Right lobe of liver (tissue), 4 donors: ENCODE results near the gene MGRN1.

Experiments
- CTCF ChIP-seq, 4 donors: fragments of 200-600 bp in 3 of 4; fragments of 450-650 bp in 1 of 4; IDR thresholded peaks; one replicate each; pipeline versions ENCODE4 v1.5.1 to v1.8.0; 2016 to 2022; ENCODE audit warnings: antibody characterized with exemption in 4 of 4, mild to moderate bottlenecking in 2 of 4
- POLR2A ChIP-seq: fragments of 450-650 bp; IDR thresholded peaks from one replicate; pipeline ENCODE4 v1.6.1; 2017; ENCODE audit warnings: antibody characterized with exemption, mild to moderate bottlenecking
- donor health status: DM: no; HTN: no; CAD: no.
- donor health status: DM: no; HTN: no; CAD: no.
- donor health status: DM: no; HTN: yes; CAD: no.

GRCh38 chr16:4689864-4690704 is 65.5 kb downstream of the MGRN1 start:
- TF ChIP-seq CTCF (IDR thresholded peaks at IDR 0.05): no peak
- TF ChIP-seq POLR2A: no peak
